OCI-LY1 (cell line): ENCODE measurements around the gene FOXD4.
"Not testable (repeated sequence)": the region's sequence is repeated elsewhere in the genome, so short reads cannot be mapped to it uniquely, and the experiment has no call there.

ENCODE experiments used
- CTCF ChIP-seq: fragments of 200-600 bp; sonication (generic), shearing (Covaris generic); IDR thresholded peaks from 2 replicates; pipeline ENCODE4 v1.5.1; 2017; ENCODE audit warnings: mild to moderate bottlenecking, antibody characterized with exemption, low read length, moderate library complexity, mixed read lengths
- EZH2 ChIP-seq: fragments of 200-600 bp; sonication (generic), shearing (Covaris generic); IDR thresholded peaks from 2 replicates; pipeline ENCODE4 v1.8.0; 2017; ENCODE audit warnings: borderline replicate concordance, mixed run types, mild to moderate bottlenecking, antibody characterized with exemption, low read length, moderate library complexity, mixed read lengths

GRCh38 chr9:115118-115451 is 3.1 kb downstream of the FOXD4 start:
- TF ChIP-seq CTCF, EZH2: not testable (repeated sequence)
